ENCODE results near the gene OSMR. TPM values are rescaled to one million over a fixed set of nuclear protein-coding genes. Genes with fewer than 3 reads are reported as not detected.

The OSMR gene
- total RNA-seq, 1 experiment from 2014 or later = 46.0 TPM

- POLR2A ChIA-PET = no interaction called here
- no peak for ATAC-seq
- Histone ChIP-seq H2AFZ (ENCODE audit: low read depth, low read length, poor library complexity, severe bottlenecking) (no peak overlapping the region), H3K4me3 (replicated peaks in 1 of 2; ENCODE audit: low read depth in 1 of 2, low read length in 2 of 2) (no peak overlapping the region), H3K79me2 (ENCODE audit: insufficient read depth, low read length) (0 out of 2 replicates have a peak, but pooled peaks cover 7% of the 10 kb centered on the region), H3K27me3 (ENCODE audit: insufficient read depth, low read length) (no peaks in the 10 kb centered on the region), H3K9ac (ENCODE audit: low read length) (no peak overlapping the region), H3K27ac (ENCODE audit: low read depth, low read length) (no peak overlapping the region), H3K4me1 (ENCODE audit: control insufficient read depth in 1 of 2, insufficient read depth in 2 of 2, low read length in 2 of 2) (no peaks in the 10 kb centered on the region), H4K20me1 (ENCODE audit: insufficient read depth) (no peaks in the 10 kb centered on the region), H3K4me2 (ENCODE audit: low read length) (no peak overlapping the region), H3K36me3 (ENCODE audit: control insufficient read depth in 1 of 2, insufficient read depth in 2 of 2, low read length in 2 of 2) (peaks cover 0 to 3% of the 10 kb centered on the region in 2 experiments; a peak in 2 of 4 replicates), H3K9me3 (ENCODE audit: control insufficient read depth in 1 of 2, insufficient read depth in 1 of 2, low read depth in 1 of 2, low read length in 2 of 2) (peaks cover 0 to 10% of the 10 kb centered on the region in 2 experiments; a peak in 2 of 4 replicates), H3K9me2 (ENCODE audit: insufficient read depth) (no peaks in the 10 kb centered on the region)
- no TSS peak for BruUV-seq (replicated peaks)
- intact Hi-C loops (cut with micrococcal nuclease) = no loop called here
- RAD21 ChIA-PET (ENCODE audit: low non-redundant PET in 1 of 2, low total read pairs in 2 of 2, uncharacterized antibody in 2 of 2, unreplicated experiment in 2 of 2) = no interaction called here
- CTCF ChIA-PET = no interaction called here
- TF ChIP-seq EZH2 (IDR thresholded peaks at IDR 0.05) = no peak
- TF ChIP-seq EGR1 (IDR thresholded peaks at IDR 0.05; ENCODE audit: low read depth) = no peak
- TF ChIP-seq ZNF274 (IDR thresholded peaks at IDR 0.05; ENCODE audit: low read depth, low read length) = no peak
- TF ChIP-seq CTCF (IDR thresholded peaks at IDR 0.05 in 2 of 3, conservative IDR thresholded peaks at IDR 0.05 in 1 of 3; ENCODE audit: borderline replicate concordance in 1 of 3, insufficient read depth in 1 of 3, low read depth in 2 of 3, low read length in 2 of 3) = no peak
- no peak for TF ChIP-seq EZH2phosphoT487 (IDR thresholded peaks at IDR 0.05; ENCODE audit: borderline replicate concordance)
- TF ChIP-seq ZFX (IDR thresholded peaks at IDR 0.05) = no peak
- TF ChIP-seq ATF3 (IDR thresholded peaks at IDR 0.05) = no peak
- TF ChIP-seq POLR2A (IDR thresholded peaks at IDR 0.05; ENCODE audit: borderline replicate concordance, extremely low read depth, insufficient read depth, insufficient read length) = no peak
- DNase-seq (ENCODE audit: low read depth, low spot score) = no peak
Observed at GRCh38 chr5:38896760-38897159, 50.9 kb downstream of the OSMR start.

DNA sequence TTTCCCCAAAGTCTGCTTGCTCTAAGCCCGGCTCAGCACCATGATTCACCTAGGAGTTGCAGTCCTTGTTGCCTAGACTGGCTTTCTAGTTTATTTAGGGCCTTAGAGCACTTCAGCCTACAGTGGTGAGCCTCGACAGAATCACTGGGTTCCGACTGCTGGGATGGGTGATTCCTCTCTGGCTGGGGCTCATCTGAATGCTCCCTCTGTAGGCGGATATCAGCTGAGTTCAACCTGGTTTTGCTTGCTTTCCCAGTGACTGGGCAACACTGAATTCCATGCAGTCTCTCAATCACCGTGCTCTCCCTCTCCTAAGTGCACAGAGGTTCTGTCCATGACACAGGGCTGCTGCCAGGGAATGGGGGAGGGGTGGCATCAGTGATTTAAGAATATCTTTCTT, 54.1 kb downstream of the OSMR start:
- intact Hi-C loops (cut with micrococcal nuclease) = no loop called here
- Histone ChIP-seq H3K79me2 (ENCODE audit: insufficient read depth, low read length) (0 out of 2 replicates have a peak, but pooled peaks cover 7% of the 10 kb centered on the region), H3K4me1 (ENCODE audit: control insufficient read depth in 1 of 2, insufficient read depth in 2 of 2, low read length in 2 of 2) (no peaks in the 10 kb centered on the region), H3K4me2 (ENCODE audit: low read length) (no peak overlapping the region), H3K4me3 (replicated peaks in 1 of 2; ENCODE audit: low read depth in 1 of 2, low read length in 2 of 2) (no peak overlapping the region), H4K20me1 (ENCODE audit: insufficient read depth) (no peaks in the 10 kb centered on the region), H3K9ac (ENCODE audit: low read length) (no peak overlapping the region), H3K27me3 (ENCODE audit: insufficient read depth, low read length) (no peaks in the 10 kb centered on the region), H3K9me3 (ENCODE audit: control insufficient read depth in 1 of 2, insufficient read depth in 1 of 2, low read depth in 1 of 2, low read length in 2 of 2) (peaks cover 0 to 10% of the 10 kb centered on the region in 2 experiments; a peak in 2 of 4 replicates), H2AFZ (ENCODE audit: low read depth, low read length, poor library complexity, severe bottlenecking) (no peak overlapping the region), H3K36me3 (ENCODE audit: control insufficient read depth in 1 of 2, insufficient read depth in 2 of 2, low read length in 2 of 2) (peaks cover 5 to 22% of the 10 kb centered on the region in 2 experiments), H3K9me2 (ENCODE audit: insufficient read depth) (no peaks in the 10 kb centered on the region), H3K27ac (ENCODE audit: low read depth, low read length) (no peak overlapping the region)
- ATAC-seq = no peak
- no TSS peak for BruUV-seq (replicated peaks)
- ChIA-PET RAD21 (ENCODE audit: low non-redundant PET in 1 of 2, low total read pairs in 2 of 2, uncharacterized antibody in 2 of 2, unreplicated experiment in 2 of 2) (no interaction called here), CTCF (no interaction called here), POLR2A (no interaction called here)
- DNase-seq (ENCODE audit: low read depth, low spot score) = no peak
- TF ChIP-seq TCF7L2 (IDR thresholded peaks at IDR 0.05; ENCODE audit: borderline replicate concordance, extremely low read depth, insufficient read depth, insufficient read length) = no peak
- TF ChIP-seq SP1 (IDR thresholded peaks at IDR 0.05; ENCODE audit: low read depth) = no peak
- TF ChIP-seq FOSL1 (IDR thresholded peaks at IDR 0.05; ENCODE audit: low read depth) = no peak
- no peak for TF ChIP-seq JUND (IDR thresholded peaks at IDR 0.05)
- no peak for TF ChIP-seq EGR1 (IDR thresholded peaks at IDR 0.05; ENCODE audit: low read depth)
- no peak for TF ChIP-seq RAD21 (IDR thresholded peaks at IDR 0.05; ENCODE audit: low read depth)
- no peak for TF ChIP-seq SIN3A (IDR thresholded peaks at IDR 0.05; ENCODE audit: low read depth)
- no peak for TF ChIP-seq CBX3 (IDR thresholded peaks at IDR 0.05; ENCODE audit: low read depth)
- no peak for TF ChIP-seq CEBPB (IDR thresholded peaks at IDR 0.05; ENCODE audit: low read depth)
- TF ChIP-seq POLR2AphosphoS5 (IDR thresholded peaks at IDR 0.05; ENCODE audit: low read depth, low read length) = no peak
- no peak for TF ChIP-seq EZH2phosphoT487 (IDR thresholded peaks at IDR 0.05; ENCODE audit: borderline replicate concordance)
- TF ChIP-seq, protein P1, sequence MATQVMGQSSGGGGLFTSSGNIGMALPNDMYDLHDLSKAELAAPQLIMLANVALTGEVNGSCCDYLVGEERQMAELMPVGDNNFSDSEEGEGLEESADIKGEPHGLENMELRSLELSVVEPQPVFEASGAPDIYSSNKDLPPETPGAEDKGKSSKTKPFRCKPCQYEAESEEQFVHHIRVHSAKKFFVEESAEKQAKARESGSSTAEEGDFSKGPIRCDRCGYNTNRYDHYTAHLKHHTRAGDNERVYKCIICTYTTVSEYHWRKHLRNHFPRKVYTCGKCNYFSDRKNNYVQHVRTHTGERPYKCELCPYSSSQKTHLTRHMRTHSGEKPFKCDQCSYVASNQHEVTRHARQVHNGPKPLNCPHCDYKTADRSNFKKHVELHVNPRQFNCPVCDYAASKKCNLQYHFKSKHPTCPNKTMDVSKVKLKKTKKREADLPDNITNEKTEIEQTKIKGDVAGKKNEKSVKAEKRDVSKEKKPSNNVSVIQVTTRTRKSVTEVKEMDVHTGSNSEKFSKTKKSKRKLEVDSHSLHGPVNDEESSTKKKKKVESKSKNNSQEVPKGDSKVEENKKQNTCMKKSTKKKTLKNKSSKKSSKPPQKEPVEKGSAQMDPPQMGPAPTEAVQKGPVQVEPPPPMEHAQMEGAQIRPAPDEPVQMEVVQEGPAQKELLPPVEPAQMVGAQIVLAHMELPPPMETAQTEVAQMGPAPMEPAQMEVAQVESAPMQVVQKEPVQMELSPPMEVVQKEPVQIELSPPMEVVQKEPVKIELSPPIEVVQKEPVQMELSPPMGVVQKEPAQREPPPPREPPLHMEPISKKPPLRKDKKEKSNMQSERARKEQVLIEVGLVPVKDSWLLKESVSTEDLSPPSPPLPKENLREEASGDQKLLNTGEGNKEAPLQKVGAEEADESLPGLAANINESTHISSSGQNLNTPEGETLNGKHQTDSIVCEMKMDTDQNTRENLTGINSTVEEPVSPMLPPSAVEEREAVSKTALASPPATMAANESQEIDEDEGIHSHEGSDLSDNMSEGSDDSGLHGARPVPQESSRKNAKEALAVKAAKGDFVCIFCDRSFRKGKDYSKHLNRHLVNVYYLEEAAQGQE (IDR thresholded peaks at IDR 0.05; ENCODE audit: low read depth) = no peak

Data from HCT116 (cell line).